HepG2 (cell line): ENCODE measurements around the gene SNED1. TPM values are rescaled to one million over a fixed set of nuclear protein-coding genes. Genes with fewer than 3 reads are reported as not detected.

Experiments used
- ATRX ChIP-seq: sonication (generic); formaldehyde crosslinking; IDR thresholded peaks from 2 replicates; pipeline ENCODE4 v1.4.0; 2020; ENCODE audit warnings: missing genetic modification reagents, borderline replicate concordance
- CC2D1A ChIP-seq: sonication (generic); formaldehyde crosslinking; IDR thresholded peaks from 2 replicates; pipeline ENCODE4 v1.8.1; 2023; ENCODE audit warnings: mild to moderate bottlenecking, missing genetic modification reagents
- CERS6 ChIP-seq: sonication (generic); formaldehyde crosslinking; IDR thresholded peaks from 2 replicates; pipeline ENCODE4 v1.5.0; 2020; ENCODE audit warnings: missing genetic modification reagents
- HNRNPUL1 ChIP-seq: fragments of 200-400 bp; formaldehyde crosslinking; IDR thresholded peaks from 2 replicates; pipeline ENCODE4 v1.6.1; 2017; ENCODE audit warnings: low read depth, mild to moderate bottlenecking, low read length, moderate library complexity
- IKZF4 ChIP-seq: sonication (generic); formaldehyde crosslinking; IDR thresholded peaks from 2 replicates; pipeline ENCODE4 v1.5.1; 2020; ENCODE audit warnings: borderline replicate concordance, mild to moderate bottlenecking, low read depth, missing genetic modification reagents; ENCODE audit errors: not compliant biosample characterization
- KDM3A ChIP-seq: IDR thresholded peaks from 2 replicates; pipeline ENCODE4 v1.6.1; 2018; ENCODE audit warnings: low read depth, missing compliant biosample characterization
- KDM4B ChIP-seq: sonication (generic); formaldehyde crosslinking; IDR thresholded peaks from 2 replicates; pipeline ENCODE4 v1.4.0; 2020; ENCODE audit warnings: missing genetic modification reagents
- KMT2B ChIP-seq: IDR thresholded peaks from 2 replicates; pipeline ENCODE4 v1.6.1; 2016; ENCODE audit warnings: missing genetic modification reagents, missing compliant biosample characterization
- PITX1 ChIP-seq: sonication (generic); formaldehyde crosslinking; IDR thresholded peaks from 2 replicates; pipeline ENCODE4 v1.5.1; 2020; ENCODE audit warnings: mild to moderate bottlenecking, missing genetic modification reagents
- PRPF4 ChIP-seq: fragments of 200-400 bp; formaldehyde crosslinking; IDR thresholded peaks from 2 replicates; pipeline ENCODE4 v1.6.1; 2016; ENCODE audit warnings: low read length, low read depth; ENCODE audit not compliant: poor library complexity, severe bottlenecking
- RARA ChIP-seq: IDR thresholded peaks from 2 replicates; pipeline ENCODE4 v1.6.1; 2016; ENCODE audit warnings: missing genetic modification reagents, missing compliant biosample characterization
- SMAD9 ChIP-seq: sonication (generic); formaldehyde crosslinking; IDR thresholded peaks from 2 replicates; pipeline ENCODE4 v1.5.1; 2020; ENCODE audit warnings: mild to moderate bottlenecking, missing genetic modification reagents
- SPEN ChIP-seq: sonication (generic); formaldehyde crosslinking; IDR thresholded peaks from 2 replicates; pipeline ENCODE4 v1.5.1; 2020; ENCODE audit warnings: low read depth, mild to moderate bottlenecking, missing genetic modification reagents
- ZBTB20 ChIP-seq: sonication (generic); formaldehyde crosslinking; IDR thresholded peaks from 2 replicates; pipeline ENCODE4 v1.8.1; 2023; ENCODE audit warnings: missing genetic modification reagents, low read depth, mild to moderate bottlenecking, borderline replicate concordance
- ZBTB3 ChIP-seq: sonication (generic); formaldehyde crosslinking; IDR thresholded peaks from 2 replicates; pipeline ENCODE4 v1.4.0; 2020; ENCODE audit warnings: low read depth, mild to moderate bottlenecking, moderate library complexity, missing genetic modification reagents, borderline replicate concordance
- ZKSCAN1 ChIP-seq: fragments of 150-350 bp; IDR thresholded peaks from 2 replicates; pipeline ENCODE4 v1.6.1; 2014; ENCODE audit warnings: low read length
- ZNF547 ChIP-seq: sonication (generic); formaldehyde crosslinking; IDR thresholded peaks from 2 replicates; pipeline ENCODE4 v1.5.1; 2020; ENCODE audit warnings: mild to moderate bottlenecking, missing genetic modification reagents
- ZNF780A ChIP-seq: sonication (generic); formaldehyde crosslinking; IDR thresholded peaks from 2 replicates; pipeline ENCODE4 v1.8.0; 2022; ENCODE audit warnings: mild to moderate bottlenecking, missing genetic modification reagents, moderate library complexity
- polyA plus RNA-seq, 8 experiments: library from polyadenylated mRNA; depleted of rRNA in 3 of 8; stranded (reverse) in 7 of 8; unstranded in 1 of 8; fragments of >200 nt; fragmentation: Illumina TruSeq in 4 of 8; extraction: Trizol in 4 of 8; gene quantifications; 2 replicates each; pipeline versions ENCODE4 v1.2.1 to v1.2.3, GENCODE V29; 2011 to 2016; ENCODE audit warnings: low read depth in 4 of 8, missing spikeins in 1 of 8, mixed read lengths in 1 of 8; ENCODE audit not compliant: insufficient read depth in 1 of 8
- total RNA-seq, 5 experiments: library from RNA; depleted of rRNA; stranded (reverse); fragments of >200 nt; fragmentation: Illumina TruSeq; extraction: Trizol; gene quantifications; 2 replicates each; pipeline ENCODE4 v1.2.3, GENCODE V29; 2016; ENCODE audit warnings: low read depth in 1 of 5
- TF ChIP-seq, protein P1 (sequence below): sonication (generic); formaldehyde crosslinking; IDR thresholded peaks from 2 replicates; pipeline ENCODE4 v1.4.0; 2020; ENCODE audit warnings: missing genetic modification reagents, borderline replicate concordance

SNED1 gene
- total and polyA plus RNA-seq, 2 of the 13 experiments (the other 11 are each of a cell fraction or from before 2014, with no cell fraction given) = 0.15 to 0.65 TPM

DNA sequence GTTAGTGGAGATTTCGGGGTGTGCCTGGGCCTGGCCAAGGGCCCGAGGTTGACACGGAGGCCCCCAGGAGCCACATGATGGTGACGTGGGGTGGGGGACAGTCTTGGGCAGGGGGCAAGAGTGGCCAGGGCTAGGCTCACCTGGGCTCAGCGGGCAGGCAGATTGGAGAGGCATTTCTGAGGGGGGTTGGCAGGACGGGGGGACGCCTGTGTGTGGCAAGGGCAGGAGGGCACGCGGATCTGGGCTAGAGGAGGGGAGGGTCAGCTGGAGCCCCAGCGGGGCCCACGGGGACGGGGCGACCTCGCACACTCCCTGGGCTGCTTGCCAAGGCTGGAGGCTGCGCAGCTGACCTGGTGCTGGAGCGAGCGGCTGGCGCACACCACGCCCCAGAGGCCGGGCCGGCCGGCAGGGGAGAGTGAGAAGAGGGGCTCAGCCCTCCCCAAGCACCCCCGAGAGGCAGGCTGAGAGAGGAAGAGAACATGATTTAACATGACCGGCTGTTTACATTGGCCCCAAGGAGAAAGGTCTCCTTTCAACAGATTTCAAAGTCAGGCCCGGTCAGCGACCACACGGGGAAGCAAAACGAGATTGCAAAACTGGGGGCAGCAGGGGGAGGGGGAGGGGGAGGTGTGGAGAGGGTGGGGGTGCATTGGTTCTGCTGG lies 38.0 kb upstream of the SNED1 start (continued):
- TF ChIP-seq, protein P1, sequence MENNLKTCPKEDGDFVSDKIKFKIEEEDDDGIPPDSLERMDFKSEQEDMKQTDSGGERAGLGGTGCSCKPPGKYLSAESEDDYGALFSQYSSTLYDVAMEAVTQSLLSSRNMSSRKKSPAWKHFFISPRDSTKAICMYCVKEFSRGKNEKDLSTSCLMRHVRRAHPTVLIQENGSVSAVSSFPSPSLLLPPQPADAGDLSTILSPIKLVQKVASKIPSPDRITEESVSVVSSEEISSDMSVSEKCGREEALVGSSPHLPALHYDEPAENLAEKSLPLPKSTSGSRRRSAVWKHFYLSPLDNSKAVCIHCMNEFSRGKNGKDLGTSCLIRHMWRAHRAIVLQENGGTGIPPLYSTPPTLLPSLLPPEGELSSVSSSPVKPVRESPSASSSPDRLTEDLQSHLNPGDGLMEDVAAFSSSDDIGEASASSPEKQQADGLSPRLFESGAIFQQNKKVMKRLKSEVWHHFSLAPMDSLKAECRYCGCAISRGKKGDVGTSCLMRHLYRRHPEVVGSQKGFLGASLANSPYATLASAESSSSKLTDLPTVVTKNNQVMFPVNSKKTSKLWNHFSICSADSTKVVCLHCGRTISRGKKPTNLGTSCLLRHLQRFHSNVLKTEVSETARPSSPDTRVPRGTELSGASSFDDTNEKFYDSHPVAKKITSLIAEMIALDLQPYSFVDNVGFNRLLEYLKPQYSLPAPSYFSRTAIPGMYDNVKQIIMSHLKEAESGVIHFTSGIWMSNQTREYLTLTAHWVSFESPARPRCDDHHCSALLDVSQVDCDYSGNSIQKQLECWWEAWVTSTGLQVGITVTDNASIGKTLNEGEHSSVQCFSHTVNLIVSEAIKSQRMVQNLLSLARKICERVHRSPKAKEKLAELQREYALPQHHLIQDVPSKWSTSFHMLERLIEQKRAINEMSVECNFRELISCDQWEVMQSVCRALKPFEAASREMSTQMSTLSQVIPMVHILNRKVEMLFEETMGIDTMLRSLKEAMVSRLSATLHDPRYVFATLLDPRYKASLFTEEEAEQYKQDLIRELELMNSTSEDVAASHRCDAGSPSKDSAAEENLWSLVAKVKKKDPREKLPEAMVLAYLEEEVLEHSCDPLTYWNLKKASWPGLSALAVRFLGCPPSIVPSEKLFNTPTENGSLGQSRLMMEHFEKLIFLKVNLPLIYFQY (CRISPR knock-in tag) = peak; percentile 92
- TF ChIP-seq ZNF780A (no peak), PITX1 (CRISPR knock-in tag) (peak; percentile 57; the same call in 1 of the 2 replicates), ZKSCAN1 (no peak), HNRNPUL1 (no peak), ATRX (CRISPR knock-in tag) (no peak), KMT2B (CRISPR knock-in tag) (no peak), ZBTB3 (CRISPR knock-in tag) (no peak), SMAD9 (CRISPR knock-in tag) (no peak), SPEN (CRISPR knock-in tag) (peak; percentile 92), ZBTB20 (CRISPR knock-in tag) (no peak), ZNF547 (CRISPR knock-in tag) (no peak), RARA (peak; percentile 74), CERS6 (CRISPR knock-in tag) (no peak), IKZF4 (CRISPR knock-in tag) (no peak), PRPF4 (no peak), CC2D1A (0 out of 2 replicates have a peak, but pooled peaks have one; percentile 49), KDM4B (CRISPR knock-in tag) (peak; percentile 88; the same call in 1 of the 2 replicates), KDM3A (CRISPR knock-in tag) (no peak; the same call in 1 of the 2 replicates)
